DND-41 (cell line): ENCODE data around the gene COX7A1.

Experiments
- ATAC-seq: fragments of 200-7000 bp; cut with Tn5 transposase; 3 replicates; pipeline ENCODE4 v1.9.1; 2021; ENCODE audit warnings: low read depth; ENCODE audit not compliant: insufficient read depth
- DNase-seq: peaks from one replicate; pipeline ENCODE4 v3.0.0-alpha.2; 2020
- H2AFZ ChIP-seq: 2 replicates; pipeline ENCODE4 v1.6.0; 2012; ENCODE audit warnings: low read depth, low read length
- H3K27ac ChIP-seq: 2 replicates; pipeline ENCODE4 v1.5.1; 2012; ENCODE audit warnings: low read length, inconsistent platforms
- H3K27me3 ChIP-seq: fragments of 200-600 bp; sonication (generic); 2 replicates; pipeline ENCODE4 v1.6.0; 2012; ENCODE audit warnings: low read length, mild to moderate bottlenecking, inconsistent platforms; ENCODE audit not compliant: insufficient read depth, poor library complexity
- H3K36me3 ChIP-seq: 2 replicates; pipeline ENCODE4 v1.5.1; 2012; ENCODE audit warnings: low read length, inconsistent platforms; ENCODE audit not compliant: insufficient read depth
- H3K4me1 ChIP-seq: 2 replicates; pipeline ENCODE4 v1.5.1; 2012; ENCODE audit warnings: mild to moderate bottlenecking, low read length; ENCODE audit not compliant: insufficient read depth
- H3K4me2 ChIP-seq: 2 replicates; pipeline ENCODE4 v1.6.0; 2012; ENCODE audit warnings: mild to moderate bottlenecking, moderate library complexity, low read length, inconsistent platforms; ENCODE audit not compliant: insufficient read depth
- H3K4me3 ChIP-seq, 2 experiments: fragments of 200-600 bp in 1 of 2; shearing (Covaris generic) in 1 of 2; 2 replicates each; pipeline ENCODE4 v1.5.1; 2012 to 2016; ENCODE audit warnings: inconsistent platforms in 2 of 2, low read length in 2 of 2, mild to moderate bottlenecking in 2 of 2, low read depth in 1 of 2, moderate library complexity in 1 of 2
- H3K79me2 ChIP-seq: 2 replicates; pipeline ENCODE4 v1.6.0; 2012; ENCODE audit warnings: low read length, inconsistent platforms; ENCODE audit not compliant: insufficient read depth
- H3K9ac ChIP-seq: 2 replicates; pipeline ENCODE4 v1.6.0; 2012; ENCODE audit warnings: low read depth, mild to moderate bottlenecking, inconsistent platforms, low read length, moderate library complexity
- H3K9me3 ChIP-seq: 2 replicates; pipeline ENCODE4 v1.5.1; 2012; ENCODE audit warnings: low read length, moderate library complexity, mild to moderate bottlenecking, inconsistent platforms; ENCODE audit not compliant: insufficient read depth, severe bottlenecking
- H4K20me1 ChIP-seq: 2 replicates; pipeline ENCODE4 v1.6.0; 2012; ENCODE audit warnings: low read length; ENCODE audit not compliant: insufficient read depth
- CTCF ChIP-seq: IDR thresholded peaks from 2 replicates; pipeline ENCODE4 v1.5.1; 2012; ENCODE audit warnings: borderline replicate concordance, low read length, moderate library complexity, mild to moderate bottlenecking; ENCODE audit not compliant: poor library complexity, severe bottlenecking; ENCODE audit errors: extremely low read depth
- EZH2 ChIP-seq: IDR thresholded peaks from 3 replicates; pipeline ENCODE4 v1.6.1; 2012; ENCODE audit warnings: borderline replicate concordance, low read depth, mild to moderate bottlenecking, moderate library complexity, low read length, inconsistent platforms; ENCODE audit not compliant: severe bottlenecking

COX7A1 gene

DNA sequence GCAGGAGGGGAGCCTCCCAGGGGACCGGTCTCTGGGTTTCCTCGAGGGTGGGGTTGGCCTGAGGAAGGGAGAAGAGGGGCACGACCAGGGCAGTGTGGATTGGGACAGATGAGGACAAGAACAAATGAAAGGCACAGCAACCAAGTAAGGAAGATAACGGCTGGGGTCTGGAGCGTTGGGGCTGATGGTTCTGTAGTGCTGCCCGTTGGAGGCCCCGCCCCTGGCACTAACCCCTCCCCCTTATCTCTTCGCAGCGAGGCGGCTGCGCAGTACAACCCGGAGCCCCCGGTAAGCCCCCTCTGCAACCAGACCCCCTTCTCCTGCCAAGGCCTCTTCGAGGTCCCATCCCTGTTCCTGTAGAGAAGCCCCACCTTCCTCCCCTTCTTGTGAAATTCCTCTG lies 10.2 kb downstream of the COX7A1 start:
- peak overlapping the region; percentile 53 for H3K4me2 ChIP-seq
- no peak overlapping the region for H3K9ac ChIP-seq
- no peak overlapping the region for H2AFZ ChIP-seq
- peaks cover 17% of the 10 kb centered on the region for H4K20me1 ChIP-seq
- ATAC-seq (no peak), DNase-seq (no peak)
- H3K27me3 ChIP-seq = no peaks in the 10 kb centered on the region
- H3K9me3 ChIP-seq = no peaks in the 10 kb centered on the region
- no peak overlapping the region for H3K27ac ChIP-seq
- peaks cover 46% of the 10 kb centered on the region for H3K36me3 ChIP-seq
- H3K4me3 ChIP-seq = no peak overlapping the region
- peaks cover 22% of the 10 kb centered on the region for H3K4me1 ChIP-seq
- TF ChIP-seq EZH2 (no peak), CTCF (no peak)
- peaks cover 24% of the 10 kb centered on the region for H3K79me2 ChIP-seq

GRCh38 chr19:36141039-36141927 lies 11.0 kb downstream of the COX7A1 start:
- Histone ChIP-seq H2AFZ (peak overlapping the region; percentile 82; the same call in 1 of the 2 replicates), H3K4me2 (peak overlapping the region; percentile 77), H3K36me3 (peaks cover 38% of the 10 kb centered on the region), H3K4me1 (peaks cover 22% of the 10 kb centered on the region), H3K9ac (peak overlapping the region; percentile 83; the same call in 1 of the 2 replicates), H3K79me2 (peaks cover 24% of the 10 kb centered on the region), H3K27me3 (no peaks in the 10 kb centered on the region), H3K27ac (no peak overlapping the region), H4K20me1 (peaks cover 14% of the 10 kb centered on the region), H3K4me3 (peak overlapping the region; percentile 0 to 80; a peak in 3 of 4 replicates), H3K9me3 (no peaks in the 10 kb centered on the region)
- peak; percentile 87 for DNase-seq
- TF ChIP-seq CTCF (no peak), EZH2 (no peak)
- ATAC-seq = peak; percentile 68

DNA sequence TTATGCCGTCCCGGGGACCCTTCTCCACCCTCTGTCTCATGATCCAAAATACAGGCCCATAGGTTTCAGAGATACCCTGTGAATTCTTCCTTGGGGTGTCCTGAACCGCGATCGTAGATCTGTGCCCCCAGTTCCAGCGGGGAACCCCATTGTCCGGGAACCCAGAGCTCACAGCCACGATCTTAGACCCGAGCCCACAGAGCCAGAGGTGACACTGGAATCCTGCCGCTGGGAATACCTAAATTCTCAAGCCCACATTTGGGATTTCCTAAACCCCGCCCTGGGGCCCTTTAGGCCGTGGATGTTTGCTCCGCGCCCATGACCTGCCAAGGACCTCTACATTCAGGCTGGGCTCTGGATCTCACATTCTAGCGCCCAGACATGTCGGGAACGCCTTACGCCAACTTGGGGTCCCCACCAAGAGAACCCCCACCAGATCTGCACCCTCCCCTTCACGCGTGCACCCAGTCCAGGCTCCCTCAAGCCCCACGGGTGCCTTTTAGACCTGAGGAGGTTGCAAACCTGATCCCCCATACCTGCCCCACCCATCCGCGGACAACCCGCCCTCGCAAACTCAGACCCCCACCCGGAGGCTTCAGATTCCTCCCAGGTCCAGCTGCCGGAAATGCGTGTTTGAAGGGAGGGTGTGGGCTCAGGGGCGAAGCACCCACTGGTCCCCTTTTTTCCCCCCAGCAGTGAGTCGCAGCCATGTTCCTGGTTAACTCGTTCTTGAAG lies 11.8 kb downstream of the COX7A1 start:
- Histone ChIP-seq H3K27ac (peak overlapping the region; percentile 87), H3K9me3 (no peaks in the 10 kb centered on the region), H3K4me2 (peak overlapping the region; percentile 77), H2AFZ (peak overlapping the region; percentile 82), H3K36me3 (peaks cover 30% of the 10 kb centered on the region), H3K27me3 (no peaks in the 10 kb centered on the region), H3K9ac (peak overlapping the region; percentile 83), H4K20me1 (peaks cover 14% of the 10 kb centered on the region), H3K4me3 (peak overlapping the region; percentile 75 to 80), H3K79me2 (peaks cover 24% of the 10 kb centered on the region), H3K4me1 (peaks cover 22% of the 10 kb centered on the region)
- TF ChIP-seq CTCF = no peak
- TF ChIP-seq EZH2 = no peak
- DNase-seq = peak; percentile 74
- ATAC-seq = peak; percentile 38
